B cell (primary cell): ENCODE measurements around the gene ATF3. TPM values are rescaled to one million over a fixed set of nuclear protein-coding genes. Genes with fewer than 3 reads are reported as not detected.

ENCODE experiments used
- ATAC-seq: fragments of 200-7000 bp; cut with Tn5 transposase; one replicate; pipeline ENCODE4 v1.10.0; 2021; ENCODE audit warnings: low read depth, mild to moderate bottlenecking, moderate number of reproducible peaks, moderate library complexity
- CTCF ChIA-PET: fragments of 350-600 bp; sonication (Branson Sonifier 250); formaldehyde crosslinking; loops from one replicate; lab custom pipeline; 2021; ENCODE audit warnings: antibody characterized with exemption, inconsistent platforms; lab: Charles Lee
- POLR2A ChIA-PET: fragments of 350-600 bp; sonication (Branson Sonifier 250); formaldehyde crosslinking; loops from one replicate; lab custom pipeline; 2021; ENCODE audit warnings: antibody characterized with exemption; lab: Charles Lee
- DNase-seq: peaks from one replicate; pipeline ENCODE4 v3.0.0; 2013
- H2AFZ ChIP-seq: 2 replicates; pipeline ENCODE4 v1.6.1; 2012; ENCODE audit warnings: mild to moderate bottlenecking, low read depth, low read length; ENCODE audit not compliant: insufficient read depth, poor library complexity, severe bottlenecking
- H3K27ac ChIP-seq, 2 donors: 1 replicate in 1 of 2; 2 replicates in 1 of 2; pipeline ENCODE4 v1.5.1; 2012 to 2013; ENCODE audit warnings: low read length in 2 of 2, mild to moderate bottlenecking in 2 of 2, moderate library complexity in 1 of 2
- H3K27me3 ChIP-seq, 4 experiments: fragments of 200-600 bp in 1 of 4; sonication (generic) in 1 of 4; replicated peaks in 1 of 4; 1 replicate in 2 of 4; 2 replicates in 2 of 4; pipeline versions ENCODE4 v1.6.1 to v1.7.0; 2013 to 2016; ENCODE audit warnings: low read length in 3 of 4, mild to moderate bottlenecking in 2 of 4, mixed read lengths in 1 of 4, moderate library complexity in 1 of 4; ENCODE audit not compliant: insufficient read depth in 4 of 4, control insufficient read depth in 3 of 4; ENCODE audit errors: control extremely low read depth in 1 of 4
- H3K36me3 ChIP-seq, 2 experiments: replicated peaks in 1 of 2; 1 replicate in 1 of 2; 2 replicates in 1 of 2; pipeline versions ENCODE4 v1.6.1 to v1.7.1; 2013; ENCODE audit warnings: low read length in 1 of 2; ENCODE audit not compliant: insufficient read depth in 2 of 2, control insufficient read depth in 1 of 2; ENCODE audit errors: control extremely low read depth in 1 of 2, extremely low read depth in 1 of 2
- H3K4me1 ChIP-seq, 2 donors: fragments of 200-600 bp in 1 of 2; sonication (generic) in 1 of 2; 1 replicate in 1 of 2; 2 replicates in 1 of 2; pipeline versions ENCODE4 v1.5.1 to v1.6.1; 2013 to 2017; ENCODE audit warnings: low read length in 2 of 2; ENCODE audit not compliant: control insufficient read depth in 2 of 2, insufficient read depth in 2 of 2
- H3K4me2 ChIP-seq: replicated peaks from 2 replicates; pipeline ENCODE3; 2012; ENCODE audit warnings: mild to moderate bottlenecking, low read depth, low read length; ENCODE audit not compliant: poor library complexity, severe bottlenecking
- H3K4me3 ChIP-seq, 5 experiments: fragments of 200-600 bp in 1 of 5; sonication (generic) in 1 of 5; 1 replicate in 3 of 5; 2 replicates in 2 of 5; pipeline versions ENCODE4 v1.5.1 to v1.7.0; 2011 to 2016; ENCODE audit warnings: low read length in 4 of 5, mild to moderate bottlenecking in 4 of 5, low read depth in 2 of 5, control low read depth in 1 of 5, moderate library complexity in 1 of 5; ENCODE audit not compliant: insufficient read depth in 1 of 5; ENCODE audit errors: control extremely low read depth in 1 of 5, extremely low read depth in 1 of 5
- H3K79me2 ChIP-seq: fragments of 200-600 bp; sonication (generic); one replicate; pipeline ENCODE4 v1.6.0; 2016; ENCODE audit warnings: low read length; ENCODE audit not compliant: control insufficient read depth, insufficient read depth
- H3K9ac ChIP-seq: fragments of 200-600 bp; sonication (generic); 2 replicates; pipeline ENCODE4 v1.6.1; 2017; ENCODE audit warnings: mild to moderate bottlenecking, low read length, moderate library complexity
- H3K9me3 ChIP-seq, 3 donors: one replicate each; pipeline versions ENCODE4 v1.6.1 to v1.7.1; 2013; ENCODE audit warnings: low read length in 2 of 3; ENCODE audit not compliant: control insufficient read depth in 2 of 3, insufficient read depth in 1 of 3; ENCODE audit errors: control extremely low read depth in 1 of 3
- H4K20me1 ChIP-seq: 2 replicates; pipeline ENCODE4 v1.6.0; 2012; ENCODE audit warnings: mild to moderate bottlenecking, low read length; ENCODE audit not compliant: insufficient read depth, control insufficient read depth, poor library complexity, severe bottlenecking
- H3K27ac Mint-ChIP-seq: one replicate; pipeline ENCODE4 v1.8.0; 2021; ENCODE audit warnings: mixed read lengths
- H3K27me3 Mint-ChIP-seq: one replicate; pipeline ENCODE4 v1.8.0; 2021; ENCODE audit warnings: mixed read lengths
- H3K4me1 Mint-ChIP-seq: one replicate; pipeline ENCODE4 v1.8.0; 2021; ENCODE audit warnings: mixed read lengths
- H3K4me3 Mint-ChIP-seq: one replicate; pipeline ENCODE4 v1.8.0; 2021; ENCODE audit warnings: mixed read lengths
- H3K9me3 Mint-ChIP-seq: one replicate; pipeline ENCODE4 v1.8.0; 2022; ENCODE audit warnings: mixed read lengths; ENCODE audit not compliant: insufficient read depth
- CTCF ChIP-seq: fragments of 200-600 bp; IDR thresholded peaks from one replicate; pipeline ENCODE4 v1.8.0; 2022; ENCODE audit warnings: antibody characterized with exemption, mild to moderate bottlenecking
- EZH2 ChIP-seq: IDR thresholded peaks from 2 replicates; pipeline ENCODE4 v1.6.1; 2012; ENCODE audit warnings: borderline replicate concordance, low read depth, mild to moderate bottlenecking, moderate library complexity, low read length; ENCODE audit not compliant: insufficient read depth, poor library complexity, severe bottlenecking
- WGBS: methylation state at CpG from one replicate; pipeline ENCODE4 v1.1.5; 2013; ENCODE audit warnings: missing lambda C conversion rate; ENCODE audit not compliant: insufficient coverage; 5-methylcytosine and 5-hydroxymethylcytosine counted together
- intact Hi-C: fragments of 100-400 bp; cut with micrococcal nuclease; formaldehyde crosslinking; loops from one replicate; pipeline ENCODE4 v1.10.0; 2022
- polyA plus RNA-seq: library from polyadenylated mRNA; depleted of rRNA; stranded (reverse); fragments of >200 nt; gene quantifications from 2 replicates; pipeline ENCODE4 v1.2.3, GENCODE V29; 2012
- total RNA-seq, 2 donors: library from RNA; stranded (reverse); fragments of 120-200 nt in 1 of 2; gene quantifications; 1 replicate in 1 of 2; 2 replicates in 1 of 2; pipeline versions ENCODE4 v1.2.3 to v1.2.4, GENCODE V29; 2013 to 2022

ATF3 gene
- total and polyA plus RNA-seq, 2 donors (not counting 1 experiment from before 2014, with no cell fraction given): 4.5 to 42.3 TPM

GRCh38 chr1:212666116-212666775, 57.7 kb downstream of the ATF3 start:
- POLR2A ChIA-PET: no interaction called here
- Mint-ChIP-seq H3K27ac (no peak overlapping the region), H3K4me1 (peaks cover 20% of the 10 kb centered on the region), H3K27me3 (no peaks in the 10 kb centered on the region), H3K9me3 (no peaks in the 10 kb centered on the region), H3K4me3 (no peak overlapping the region)
- Histone ChIP-seq H3K4me1 (peaks cover 11 to 30% of the 10 kb centered on the region in 2 donors), H3K9me3 (no peaks in the 10 kb centered on the region), H3K4me3 (no peak overlapping the region), H3K27ac (no peak overlapping the region), H4K20me1 (no peaks in the 10 kb centered on the region), H3K79me2 (no peaks in the 10 kb centered on the region), H3K9ac (no peak overlapping the region), H3K36me3 (no peaks in the 10 kb centered on the region), H3K4me2 (no peak overlapping the region), H2AFZ (no peak overlapping the region), H3K27me3 (peaks cover 0 to 9% (median 0%) of the 10 kb centered on the region in 4 experiments)
- ATAC-seq (no peak), DNase-seq (no peak)
- TF ChIP-seq EZH2 (no peak), CTCF (no peak)
- WGBS: 100% methylated on average over 5 of the region's 10 CpGs
- intact Hi-C loops: no loop called here
- CTCF ChIA-PET: interaction anchor here (1.0 to 3.1 kb wide), 25 partner anchors 9 to 331 kb away, joined by 3 to 90 read pairs (median 6); partner anchors contain the start of genes NSL1 and TATDN3
